GM18498 (cell line): ENCODE data around the gene TTBK1.
A peak's percentile ranks its signal among the peaks of the same experiment; 100 is the strongest.
"Not testable (repeated sequence)": the region's sequence is repeated elsewhere in the genome, so short reads cannot be mapped to it uniquely, and the experiment has no call there.

Experiments used
- ATAC-seq: cut with Tn5 transposase; IDR thresholded peaks from one replicate; pipeline ENCODE4 v1.9.1; 2021; ENCODE audit warnings: mild to moderate bottlenecking, moderate library complexity; ENCODE audit not compliant: unreplicated experiment

The TTBK1 gene

GRCh38 chr6:43302126-43302525 lies 58.8 kb downstream of the TTBK1 start:
- no peak for ATAC-seq

DNA sequence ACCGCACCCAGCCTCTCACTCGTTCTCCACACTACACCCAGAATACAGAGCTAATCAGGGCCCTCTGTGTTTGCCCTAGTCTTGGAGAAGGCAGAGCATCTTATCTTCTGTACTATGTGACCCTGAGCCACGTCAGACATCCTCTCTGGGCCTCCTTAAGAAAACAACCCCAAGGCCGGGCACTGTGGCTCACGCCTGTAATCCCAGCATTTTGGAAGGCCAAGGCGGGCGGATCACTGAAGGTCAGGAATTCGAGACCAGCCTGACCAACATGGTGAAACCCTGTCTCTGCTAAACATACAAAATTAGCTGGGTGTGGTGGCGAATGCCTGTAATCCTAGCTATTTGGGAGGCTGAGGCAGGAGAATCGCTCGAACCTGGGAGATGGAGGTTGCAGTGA lies 59.7 kb downstream of the TTBK1 start:
- not testable (repeated sequence) for ATAC-seq

DNA sequence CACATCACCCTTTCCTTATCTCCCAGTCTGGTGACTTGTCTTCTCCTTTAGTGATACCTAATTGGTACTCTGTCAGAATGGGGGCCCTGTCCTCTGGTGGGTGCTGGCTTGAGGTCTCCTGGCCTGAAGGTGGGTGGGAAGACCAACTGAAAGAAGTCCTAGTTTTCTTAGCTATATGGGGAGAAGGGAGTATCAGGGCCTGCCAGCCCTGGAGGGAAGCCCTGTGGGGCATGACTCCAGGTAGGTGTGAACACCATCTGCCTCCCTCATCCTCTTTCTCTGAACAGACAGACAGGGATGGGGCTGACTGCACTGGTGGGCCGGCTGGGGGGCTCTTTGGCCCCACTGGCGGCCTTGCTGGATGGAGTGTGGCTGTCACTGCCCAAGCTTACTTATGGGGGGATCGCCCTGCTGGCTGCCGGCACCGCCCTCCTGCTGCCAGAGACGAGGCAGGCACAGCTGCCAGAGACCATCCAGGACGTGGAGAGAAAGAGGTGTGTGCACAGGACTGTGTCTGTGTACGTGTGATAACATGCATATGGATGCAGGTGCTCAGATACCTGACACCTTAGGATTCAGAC lies 60.6 kb downstream of the TTBK1 start:
- ATAC-seq: no peak

DNA sequence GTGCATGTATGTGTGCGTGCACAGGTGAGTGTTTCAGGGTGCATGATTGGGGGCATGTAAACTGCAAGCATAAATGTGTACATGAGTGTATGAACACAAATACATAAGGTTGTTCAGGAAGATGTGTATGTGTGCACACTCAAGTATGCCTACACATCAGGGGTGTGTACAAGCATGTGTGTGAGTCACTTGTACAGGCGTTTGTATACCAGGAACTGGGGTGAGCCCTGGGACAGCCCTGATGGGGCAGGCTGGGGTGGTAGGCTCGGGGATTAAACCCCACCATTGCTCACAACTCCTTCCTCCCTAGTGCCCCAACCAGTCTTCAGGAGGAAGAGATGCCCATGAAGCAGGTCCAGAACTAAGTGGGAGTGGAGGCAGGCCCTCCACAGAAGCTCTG lies 61.1 kb downstream of the TTBK1 start:
- no peak for ATAC-seq

- ATAC-seq: no peak
Observed at GRCh38 chr6:43304882-43305281, 61.6 kb downstream of the TTBK1 start.

- no peak for ATAC-seq
Observed at GRCh38 chr6:43306086-43306485, 62.8 kb downstream of the TTBK1 start.

DNA sequence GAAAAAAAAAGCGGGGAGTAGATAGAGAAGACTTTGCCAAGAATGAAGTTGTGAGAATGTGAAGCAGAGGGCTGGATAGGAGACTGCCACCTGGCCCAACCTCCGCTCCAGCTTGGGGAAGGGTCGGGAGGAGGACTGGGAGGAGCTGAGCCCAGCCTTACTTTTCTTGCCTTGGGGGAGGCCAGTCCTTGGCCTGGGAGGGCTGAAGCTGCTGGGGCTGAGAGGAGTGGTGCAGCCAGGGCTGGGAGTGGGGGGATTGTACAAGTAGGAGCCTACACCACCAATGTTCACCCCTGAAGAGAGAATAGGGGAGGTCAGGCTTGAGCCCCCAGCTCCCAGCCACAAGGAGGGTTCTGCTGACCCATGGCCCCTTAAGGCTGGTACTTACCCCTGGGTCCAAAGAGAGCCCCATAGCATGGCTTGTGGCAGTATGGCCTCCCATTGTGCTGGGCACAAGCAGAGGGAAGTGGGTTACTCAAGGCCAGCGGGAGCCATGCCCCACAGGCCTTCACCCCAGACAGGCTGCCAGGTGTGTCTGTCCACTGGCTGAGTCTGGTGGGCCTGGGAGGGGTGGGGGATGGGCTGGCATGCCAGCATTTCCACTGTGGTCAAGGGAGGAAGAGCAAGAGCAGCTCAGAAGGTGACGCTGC lies 64.3 kb downstream of the TTBK1 start:
- ATAC-seq: no peak

GRCh38 chr6:43308101-43308989 lies 65.1 kb downstream of the TTBK1 start, which contains the start of gene CRIP3:
TSS of gene CRIP3 (minus strand) at chr6:43308826. CDS start at chr6:43308792, 34 bp downstream.
- ATAC-seq: peak; percentile 72

DNA sequence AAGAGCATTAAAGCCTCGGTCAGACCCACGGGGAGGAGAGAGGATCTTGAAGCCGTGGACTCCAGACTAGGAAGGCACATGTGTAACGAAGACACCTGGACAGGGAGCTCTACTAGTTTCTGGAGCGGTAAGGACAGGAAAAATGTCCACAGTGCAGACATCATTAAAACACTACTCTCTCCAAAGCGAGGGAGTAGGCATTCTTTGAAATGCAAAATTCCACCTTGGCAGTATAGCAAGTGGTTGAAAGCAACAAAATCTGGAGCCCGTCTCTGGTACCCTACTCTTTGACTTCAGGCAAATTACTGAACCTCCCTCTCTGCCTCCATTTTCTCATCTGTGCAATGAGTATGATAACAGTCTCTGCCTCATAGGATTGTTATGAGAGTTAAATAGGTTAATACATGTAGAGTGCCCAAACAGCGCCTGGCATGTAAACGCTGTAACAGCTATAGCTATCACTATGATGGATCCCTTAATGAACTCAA lies 65.8 kb downstream of the TTBK1 start:
- ATAC-seq: no peak

- ATAC-seq: no peak
Observed at GRCh38 chr6:43310134-43310533, 66.9 kb downstream of the TTBK1 start.

DNA sequence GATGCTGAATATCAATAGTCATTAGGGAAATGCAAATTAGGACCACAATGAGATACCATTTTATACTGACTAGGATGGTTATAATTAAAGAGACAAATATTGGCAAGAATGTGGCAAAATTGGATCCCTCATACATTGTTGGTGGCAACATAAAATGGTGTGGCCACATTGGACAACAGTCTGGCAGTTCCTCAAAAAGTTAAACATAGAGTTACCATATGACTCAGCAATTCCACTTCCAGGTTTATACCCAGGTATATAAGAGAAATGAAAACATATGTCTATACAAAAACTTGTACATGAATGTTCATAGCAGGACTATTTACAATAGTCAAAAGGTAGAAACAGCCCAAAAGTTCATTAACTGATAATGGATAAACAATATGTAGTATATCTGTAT lies 67.3 kb downstream of the TTBK1 start:
- ATAC-seq: no peak

DNA sequence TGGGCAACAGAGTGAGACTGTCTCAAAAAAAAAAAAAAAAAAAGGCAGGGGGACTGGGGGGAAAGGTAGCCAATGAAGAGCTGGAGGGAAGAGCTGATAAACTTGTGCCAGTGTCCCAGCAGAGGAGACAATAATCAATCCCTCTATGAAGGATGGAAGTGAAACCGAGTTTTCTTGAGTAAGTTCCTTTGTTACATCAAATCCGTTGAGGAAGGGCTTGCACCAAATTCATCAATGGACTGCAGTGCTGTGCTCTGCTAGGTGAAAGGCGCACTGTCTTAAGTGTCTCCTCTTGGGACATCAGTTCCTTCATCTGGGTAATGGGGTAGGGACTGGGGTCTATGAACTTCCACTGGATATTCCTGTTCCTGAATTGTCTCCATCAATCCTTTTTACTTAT lies 68.4 kb downstream of the TTBK1 start:
- ATAC-seq: no peak

- no peak for ATAC-seq
Observed at GRCh38 chr6:43313813-43314212, 70.5 kb downstream of the TTBK1 start.

DNA sequence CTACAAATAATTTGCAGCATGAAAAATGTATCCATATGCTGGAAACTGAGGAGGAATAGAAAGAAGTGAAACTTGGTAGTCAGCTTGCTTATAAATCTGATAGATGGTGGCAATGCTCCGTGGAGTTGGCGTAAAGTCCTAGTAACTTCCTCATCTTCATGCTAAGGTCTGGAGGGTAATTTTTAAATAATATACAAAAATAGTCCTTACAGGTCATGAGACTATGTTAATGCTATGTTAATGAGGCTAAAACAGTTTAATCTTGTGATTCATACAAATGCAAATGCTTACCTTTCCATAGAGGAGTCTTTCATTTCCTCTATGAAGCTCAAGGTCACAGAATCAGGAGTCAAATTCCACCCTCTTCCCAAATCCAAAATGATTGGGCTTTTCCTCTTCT lies 74.7 kb downstream of the TTBK1 start:
- no peak for ATAC-seq

- no peak for ATAC-seq
Observed at GRCh38 chr6:43325876-43326275, 82.6 kb downstream of the TTBK1 start.

- no peak for ATAC-seq
Observed at GRCh38 chr6:43328528-43328927, 85.2 kb downstream of the TTBK1 start.

GRCh38 chr6:43331470-43331869 lies 88.2 kb downstream of the TTBK1 start:
- ATAC-seq: no peak

DNA sequence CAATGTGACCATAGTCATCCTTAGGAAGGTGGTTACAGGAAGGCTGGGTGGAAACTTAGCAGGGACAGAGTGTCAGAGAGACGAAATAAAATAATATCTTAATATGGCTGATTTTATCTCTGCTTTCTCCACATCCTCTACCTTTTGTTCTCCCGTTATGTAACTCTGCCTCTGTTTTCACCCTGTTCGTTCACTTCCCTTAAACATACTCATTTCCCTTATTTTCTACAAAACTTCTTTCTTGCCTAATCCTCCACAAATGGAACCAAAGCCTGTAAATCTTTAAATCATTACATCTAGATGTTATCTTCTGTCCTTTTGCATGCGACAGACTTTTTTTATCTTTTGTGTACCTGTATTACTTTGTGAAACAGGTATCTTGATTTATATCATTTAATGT lies 88.6 kb downstream of the TTBK1 start:
- ATAC-seq: no peak

- no peak for ATAC-seq
Observed at GRCh38 chr6:43334466-43335095, 91.3 kb downstream of the TTBK1 start.

GRCh38 chr6:43335469-43335868 lies 92.2 kb downstream of the TTBK1 start:
- no peak for ATAC-seq

- no peak for ATAC-seq
Observed at GRCh38 chr6:43336382-43336781, 93.1 kb downstream of the TTBK1 start.
